ENCODE measurements around the gene PHETA1. TPM values are rescaled to one million over a fixed set of nuclear protein-coding genes. Genes with fewer than 3 reads are reported as not detected.

Gene PHETA1
- polyA plus RNA-seq, 3 donors = 3.4 to 15.3 (median 4.9) TPM

- peaks cover 65% of the 10 kb centered on the region for H3K79me2 ChIP-seq (ENCODE audit: insufficient read depth, low read length)
- 0% methylated on average over 68 of the region's 80 CpGs for WGBS (ENCODE audit: insufficient coverage)
- H3K4me2 ChIP-seq (replicated peaks; ENCODE audit: extremely low read depth, low read length, poor library complexity, severe bottlenecking) = peak within 1 kb of the TSS; percentile 87
- no peaks in the 10 kb centered on the region for H3K9me3 ChIP-seq (replicated peaks in 1 of 2; ENCODE audit: control insufficient read depth in 1 of 2, insufficient read depth in 1 of 2, low read length in 2 of 2)
- intact Hi-C loops (cut with micrococcal nuclease) = loop anchor here (1.0 to 10.0 kb wide), 3 partner anchors 9 to 91 kb away; no protein-coding TSS in a partner anchor
- peaks cover 0 to 5% (median 0%) of the 10 kb centered on the region in 3 donors for H3K27me3 Mint-ChIP-seq (ENCODE audit: low read depth in 3 of 3)
- H3K27me3 ChIP-seq (ENCODE audit: control insufficient read depth in 2 of 2, insufficient read depth in 2 of 2, low read length in 2 of 2) = no peaks in the 10 kb centered on the region
- no peak for TF ChIP-seq CTCF (IDR thresholded peaks at IDR 0.05)
- H3K4me1 Mint-ChIP-seq = peaks cover 59% of the 10 kb centered on the region
- H3K9ac ChIP-seq (ENCODE audit: insufficient read depth, low read length, poor library complexity, severe bottlenecking) = peak within 1 kb of the TSS; percentile 99
- peaks cover 5 to 24% of the 10 kb centered on the region in 2 donors for H3K36me3 Mint-ChIP-seq
- peak within 1 kb of the TSS; percentile 91 to 99 (median 91) for H3K4me3 ChIP-seq (replicated peaks in 1 of 3; ENCODE audit: low read depth in 2 of 3, low read length in 3 of 3)
- peaks cover 0 to 5% of the 10 kb centered on the region in 2 donors for H3K36me3 ChIP-seq (replicated peaks in 1 of 2; ENCODE audit: control insufficient read depth in 1 of 2, insufficient read depth in 2 of 2, low read length in 2 of 2)
- DNase-seq = no peak
- peak within 1 kb of the TSS; percentile 92 to 96 for H3K4me3 Mint-ChIP-seq
- peaks cover 0 to 2% (median 0%) of the 10 kb centered on the region in 7 donors for H3K9me3 Mint-ChIP-seq
- H3K27ac ChIP-seq (ENCODE audit: low read depth in 1 of 2, low read length in 2 of 2) = peak within 1 kb of the TSS; percentile 93 to 98
- peak within 1 kb of the TSS; percentile 95 to 100 (median 97) for H3K27ac Mint-ChIP-seq
- H2AFZ ChIP-seq (ENCODE audit: insufficient read depth, low read depth, low read length, poor library complexity, severe bottlenecking) = no peak within 1 kb of the TSS
- H3K4me1 ChIP-seq (ENCODE audit: control insufficient read depth in 1 of 2, insufficient read depth in 2 of 2, low read length in 2 of 2) = peaks cover 64 to 72% of the 10 kb centered on the region in 2 donors
- peaks cover 58% of the 10 kb centered on the region for H4K20me1 ChIP-seq (ENCODE audit: insufficient read depth, low read length)
Observed at GRCh38 chr12:111405859-111406473, 37.1 kb upstream of the PHETA1 start, which contains the start of gene SH2B3. SH2B3 (plus strand) TSS chr12:111405923; CDS start chr12:111418146, 12,223 bp downstream.

GRCh38 chr12:111405149-111405858 lies 36.4 kb upstream of the PHETA1 start:
- H3K4me3 ChIP-seq (replicated peaks in 1 of 3; ENCODE audit: low read depth in 2 of 3, low read length in 3 of 3) = peak overlapping the region; percentile 41 to 91 (median 48)

More at GRCh38 chr12:111405149-111405858, 36.4 kb upstream of the PHETA1 start:
- no peak overlapping the region for H2AFZ ChIP-seq (ENCODE audit: insufficient read depth, low read depth, low read length, poor library complexity, severe bottlenecking)
- H3K4me1 ChIP-seq (ENCODE audit: control insufficient read depth in 1 of 2, insufficient read depth in 2 of 2, low read length in 2 of 2) = peaks cover 58 to 68% of the 10 kb centered on the region in 2 donors
- Mint-ChIP-seq H3K9me3 (peaks cover 0 to 2% (median 0%) of the 10 kb centered on the region in 7 donors), H3K27me3 (ENCODE audit: low read depth in 3 of 3) (peaks cover 0 to 8% (median 0%) of the 10 kb centered on the region in 3 donors), H3K27ac (peak overlapping the region; percentile 91 to 100 (median 97)), H3K4me1 (peaks cover 56% of the 10 kb centered on the region), H3K36me3 (peaks cover 7 to 23% of the 10 kb centered on the region in 2 donors), H3K4me3 (peak overlapping the region; percentile 84 to 85)
- peak; percentile 96 to 99 (median 99) for DNase-seq
- peak; percentile 75 for TF ChIP-seq CTCF (IDR thresholded peaks at IDR 0.05)
- intact Hi-C loops (cut with micrococcal nuclease) = loop anchor here (1.0 to 10.0 kb wide), 3 partner anchors 8 to 91 kb away; no protein-coding TSS in a partner anchor
- H3K9me3 ChIP-seq (replicated peaks in 1 of 2; ENCODE audit: control insufficient read depth in 1 of 2, insufficient read depth in 1 of 2, low read length in 2 of 2) = no peaks in the 10 kb centered on the region
- peaks cover 0 to 3% of the 10 kb centered on the region in 2 donors for H3K36me3 ChIP-seq (replicated peaks in 1 of 2; ENCODE audit: control insufficient read depth in 1 of 2, insufficient read depth in 2 of 2, low read length in 2 of 2)
- peak overlapping the region; percentile 92 to 93 for H3K27ac ChIP-seq (ENCODE audit: low read depth in 1 of 2, low read length in 2 of 2)
- no peaks in the 10 kb centered on the region for H3K27me3 ChIP-seq (ENCODE audit: control insufficient read depth in 2 of 2, insufficient read depth in 2 of 2, low read length in 2 of 2)
- H3K9ac ChIP-seq (ENCODE audit: insufficient read depth, low read length, poor library complexity, severe bottlenecking) = peak overlapping the region; percentile 99
- H3K4me2 ChIP-seq (replicated peaks; ENCODE audit: extremely low read depth, low read length, poor library complexity, severe bottlenecking) = peak overlapping the region; percentile 87
- H4K20me1 ChIP-seq (ENCODE audit: insufficient read depth, low read length) = peaks cover 52% of the 10 kb centered on the region
- H3K79me2 ChIP-seq (ENCODE audit: insufficient read depth, low read length) = peaks cover 59% of the 10 kb centered on the region
- under 1% methylated on average over 59 of the region's 59 CpGs for WGBS (ENCODE audit: insufficient coverage)
